ENCODE data around the gene METTL26. TPM values are rescaled to one million over a fixed set of nuclear protein-coding genes. Genes with fewer than 3 reads are reported as not detected.
A peak's percentile ranks its signal among the peaks of the same experiment; 100 is the strongest.

The METTL26 gene
- total and polyA plus RNA-seq, 9 of the 15 experiments (the other 6 are each of a cell fraction or from before 2014, with no cell fraction given) = 7.3 to 262 (median 80.9) TPM

DNA sequence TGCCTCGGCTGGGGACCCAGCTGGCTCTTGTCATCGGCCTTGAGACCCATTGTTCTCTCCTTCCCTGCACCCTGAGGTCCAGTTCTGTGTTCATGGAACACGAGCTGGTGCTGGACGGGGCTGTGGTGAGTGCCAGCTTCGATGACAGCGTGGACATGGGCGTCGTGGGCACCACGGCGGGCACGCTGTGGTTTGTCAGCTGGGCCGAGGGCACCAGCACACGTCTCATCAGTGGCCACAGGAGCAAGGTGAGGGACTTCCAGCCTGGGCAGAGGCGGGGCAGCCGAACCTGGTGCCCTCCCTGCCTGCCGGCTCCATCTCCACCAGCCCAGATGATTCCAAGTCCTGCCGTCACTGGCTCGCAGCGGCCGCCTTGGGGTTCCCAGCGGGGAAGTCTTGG is 26.5 kb upstream of the METTL26 start:
- Histone ChIP-seq H2AFZ (ENCODE audit: low read depth, low read length) (no peak overlapping the region), H3K9me1 (ENCODE audit: control insufficient read depth, insufficient read depth, low read length) (no peaks in the 10 kb centered on the region), H3K4me3 (no peak overlapping the region), H3K36me3 (ENCODE audit: control insufficient read depth, insufficient read depth, low read length) (no peaks in the 10 kb centered on the region), H3K27me3 (ENCODE audit: control insufficient read depth in 2 of 2, insufficient read depth in 2 of 2, low read length in 2 of 2) (no peaks in the 10 kb centered on the region), H3K9me3 (replicated peaks; ENCODE audit: control insufficient read depth, insufficient read depth, low read depth, low read length) (no peaks in the 10 kb centered on the region), H3K79me2 (ENCODE audit: control insufficient read depth, insufficient read depth, low read length) (no peaks in the 10 kb centered on the region; the same call in 2 of the 3 replicates), H3K27ac (ENCODE audit: extremely low read depth, low read depth, low read length) (no peak overlapping the region), H4K20me1 (replicated peaks; ENCODE audit: control insufficient read depth, insufficient read depth, low read length) (no peaks in the 10 kb centered on the region), H3K4me2 (ENCODE audit: insufficient read depth, low read length) (no peak overlapping the region), H3K4me1 (replicated peaks in 1 of 2; ENCODE audit: control insufficient read depth in 2 of 2, insufficient read depth in 2 of 2, low read length in 2 of 2) (peaks cover 5 to 92% of the 10 kb centered on the region in 2 experiments), H3K9ac (ENCODE audit: insufficient read depth in 1 of 2, low read depth in 2 of 2, low read length in 2 of 2) (peak overlapping the region in 1 of 2 experiments; percentile 95; a peak in 2 of 4 replicates)
- ATAC-seq (no peak), FAIRE-seq (no peak), DNase-seq (ENCODE audit: extremely low read depth in 1 of 4, low spot score in 3 of 4) (no peak)
- TF ChIP-seq NR2C2 (CRISPR knock-in tag; IDR thresholded peaks at IDR 0.05) = no peak
- TF ChIP-seq NR2C2 (tag; IDR thresholded peaks at IDR 0.05) = no peak
- no peak for TF ChIP-seq GABPA (tag; conservative IDR thresholded peaks at IDR 0.05; ENCODE audit: low read depth)
- TF ChIP-seq ZFP36 (IDR thresholded peaks at IDR 0.05; ENCODE audit: low read depth, low read length, partially characterized antibody) = no peak
- no peak for TF ChIP-seq ZNF584 (CRISPR knock-in tag; IDR thresholded peaks at IDR 0.05; ENCODE audit: low read depth)
- TF ChIP-seq SP2 (IDR thresholded peaks at IDR 0.05; ENCODE audit: extremely low read depth, low read depth, low read length, poor library complexity, severe bottlenecking) = no peak
- in situ Hi-C loops (cut with MboI) = no loop called here
- ChIA-PET CTCF (ENCODE audit: low intra/inter-chr PET ratio) (no interaction called here), POLR2A (no interaction called here)
- no TSS peak for BruUV-seq (replicated peaks)
- intact Hi-C loops (cut with micrococcal nuclease) = loop anchor here (10.0 kb wide), 1 partner anchor 268 kb away; the partner anchor contains the start of gene NME4
- 90% methylated on average over 21 of the region's 21 CpGs for WGBS (ENCODE audit: insufficient coverage, low coverage, missing lambda C conversion rate)
